Brain microvascular endothelial cell (primary cell): Measurements from ENCODE around the gene LRMDA.

ENCODE experiments used
- DNase-seq: peaks from one replicate; pipeline ENCODE4 v3.0.0-alpha.2; 2020
- H3K27ac ChIP-seq: fragments of 250-450 bp; sonication (Bioruptor Pico); 2 replicates; pipeline ENCODE4 v1.5.1; 2020; ENCODE audit warnings: mild to moderate bottlenecking, moderate library complexity
- H3K27me3 ChIP-seq: fragments of 250-450 bp; sonication (Bioruptor Pico); replicated peaks from 2 replicates; pipeline ENCODE4 v1.5.1; 2020; ENCODE audit warnings: mild to moderate bottlenecking
- H3K36me3 ChIP-seq: fragments of 250-450 bp; sonication (Bioruptor Pico); replicated peaks from 2 replicates; pipeline ENCODE4 v1.5.1; 2020; ENCODE audit warnings: mild to moderate bottlenecking
- H3K4me3 ChIP-seq: 2 replicates; pipeline ENCODE4 v1.5.1; 2011; ENCODE audit warnings: low read depth, mild to moderate bottlenecking, control low read depth, low read length, moderate library complexity
- CTCF ChIP-seq: IDR thresholded peaks from 2 replicates; pipeline ENCODE4 v1.5.1; 2011; ENCODE audit warnings: low read depth, mild to moderate bottlenecking, moderate library complexity, low read length, control low read depth, inconsistent platforms; ENCODE audit errors: missing control alignments
- in situ Hi-C: cut with HindIII; loops from 2 replicates; pipeline ENCODE4 v1.10.0; 2017; ENCODE audit warnings: low sequenced_read_pairs, low pct_ligation_motif_present

Gene LRMDA

GRCh38 chr10:75606203-75606779, 174.9 kb downstream of the LRMDA start:
- Histone ChIP-seq H3K36me3 (no peaks in the 10 kb centered on the region), H3K27ac (no peak overlapping the region), H3K4me3 (no peak overlapping the region), H3K27me3 (no peaks in the 10 kb centered on the region)
- in situ Hi-C loops = no loop called here
- no peak for DNase-seq
- no peak for TF ChIP-seq CTCF

DNA sequence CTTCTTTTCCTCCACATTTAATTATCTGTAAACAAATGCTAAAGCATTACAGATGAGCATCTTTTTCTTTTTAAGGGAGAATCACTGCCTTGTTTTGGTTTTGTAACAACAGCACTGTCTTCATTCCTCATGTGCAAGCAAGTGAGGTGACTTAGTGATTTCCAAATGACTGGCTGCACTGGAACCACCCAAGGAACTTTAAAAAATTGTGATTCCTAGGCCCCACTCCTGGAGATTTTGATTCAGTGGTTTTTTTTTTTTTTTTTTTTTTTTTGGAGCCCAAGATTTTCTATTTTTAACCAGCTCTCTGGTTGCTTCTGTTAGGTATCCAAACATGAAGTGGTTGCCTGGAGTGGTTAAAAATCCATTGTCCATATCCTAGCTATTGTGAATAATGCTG, 176.2 kb downstream of the LRMDA start:
- Histone ChIP-seq H3K36me3 (no peaks in the 10 kb centered on the region), H3K27ac (no peak overlapping the region), H3K27me3 (no peaks in the 10 kb centered on the region), H3K4me3 (no peak overlapping the region)
- DNase-seq = no peak
- no peak for TF ChIP-seq CTCF
- in situ Hi-C loops = no loop called here

DNA sequence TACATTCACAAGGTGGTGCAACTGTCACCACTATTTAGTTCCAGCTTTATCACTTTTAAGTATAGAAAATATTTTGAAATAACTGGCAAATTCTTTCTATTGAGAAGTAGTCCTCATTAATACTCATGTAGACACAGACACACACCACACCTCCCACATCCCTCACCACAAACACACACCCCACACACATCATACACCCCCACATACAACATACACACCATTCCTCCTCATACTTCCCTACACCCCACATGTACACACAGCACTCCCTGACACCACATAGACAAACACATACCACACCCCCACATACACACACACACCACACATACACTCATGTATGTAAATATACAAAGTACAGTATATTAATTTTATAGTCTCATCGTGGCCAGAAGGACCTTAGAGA, 178.8 kb downstream of the LRMDA start:
- no peaks in the 10 kb centered on the region for H3K36me3 ChIP-seq
- H3K27ac ChIP-seq = no peak overlapping the region
- TF ChIP-seq CTCF = no peak
- H3K4me3 ChIP-seq = no peak overlapping the region
- no peak for DNase-seq
- in situ Hi-C loops = no loop called here
- no peaks in the 10 kb centered on the region for H3K27me3 ChIP-seq

- Histone ChIP-seq H3K27ac (no peak overlapping the region), H3K36me3 (no peaks in the 10 kb centered on the region), H3K4me3 (no peak overlapping the region), H3K27me3 (no peaks in the 10 kb centered on the region)
- in situ Hi-C loops = no loop called here
- no peak for TF ChIP-seq CTCF
- DNase-seq = no peak
Observed at GRCh38 chr10:75611172-75611992, 180.0 kb downstream of the LRMDA start.

DNA sequence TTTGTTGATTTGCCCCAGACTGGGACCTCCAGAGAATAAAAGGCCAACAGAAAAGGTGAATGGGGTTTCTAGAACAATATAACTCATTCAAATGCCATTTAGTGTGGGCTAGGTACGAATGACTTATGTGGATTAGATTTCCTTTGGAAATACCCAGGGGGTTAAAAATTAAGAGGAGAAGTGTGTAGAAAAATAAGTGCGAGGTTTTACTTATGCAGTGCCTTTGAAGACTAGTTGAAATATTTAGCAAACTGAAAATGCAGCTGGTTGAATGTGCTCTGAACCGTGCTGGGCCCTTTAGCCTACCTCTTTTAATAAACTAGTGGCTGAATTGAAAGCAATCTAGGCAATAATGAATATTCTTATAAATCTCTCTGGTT, 180.6 kb downstream of the LRMDA start:
- DNase-seq = no peak
- Histone ChIP-seq H3K27ac (no peak overlapping the region), H3K36me3 (no peaks in the 10 kb centered on the region), H3K27me3 (no peaks in the 10 kb centered on the region), H3K4me3 (no peak overlapping the region)
- in situ Hi-C loops = no loop called here
- no peak for TF ChIP-seq CTCF
